ENCODE measurements around the gene IL31.

DNA sequence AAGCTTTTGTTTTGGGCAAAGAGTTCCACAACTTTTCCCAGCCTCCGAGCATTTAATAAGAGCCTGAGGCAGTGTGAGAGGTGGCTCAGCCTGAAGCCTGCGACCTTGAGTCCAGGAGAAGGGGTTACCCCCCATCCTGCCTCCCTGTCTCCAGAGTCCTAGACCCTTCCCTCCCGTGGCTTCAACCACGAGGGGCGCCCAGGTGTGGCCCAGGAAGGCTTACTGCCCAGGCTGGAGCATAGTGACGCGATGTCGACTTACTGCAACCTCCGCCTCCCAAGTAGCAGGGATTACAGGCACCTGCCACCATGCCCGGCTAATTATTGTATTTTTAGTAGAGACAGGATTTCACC lies 9.5 kb upstream of the IL31 start:
- TF ChIP-seq, protein P1, sequence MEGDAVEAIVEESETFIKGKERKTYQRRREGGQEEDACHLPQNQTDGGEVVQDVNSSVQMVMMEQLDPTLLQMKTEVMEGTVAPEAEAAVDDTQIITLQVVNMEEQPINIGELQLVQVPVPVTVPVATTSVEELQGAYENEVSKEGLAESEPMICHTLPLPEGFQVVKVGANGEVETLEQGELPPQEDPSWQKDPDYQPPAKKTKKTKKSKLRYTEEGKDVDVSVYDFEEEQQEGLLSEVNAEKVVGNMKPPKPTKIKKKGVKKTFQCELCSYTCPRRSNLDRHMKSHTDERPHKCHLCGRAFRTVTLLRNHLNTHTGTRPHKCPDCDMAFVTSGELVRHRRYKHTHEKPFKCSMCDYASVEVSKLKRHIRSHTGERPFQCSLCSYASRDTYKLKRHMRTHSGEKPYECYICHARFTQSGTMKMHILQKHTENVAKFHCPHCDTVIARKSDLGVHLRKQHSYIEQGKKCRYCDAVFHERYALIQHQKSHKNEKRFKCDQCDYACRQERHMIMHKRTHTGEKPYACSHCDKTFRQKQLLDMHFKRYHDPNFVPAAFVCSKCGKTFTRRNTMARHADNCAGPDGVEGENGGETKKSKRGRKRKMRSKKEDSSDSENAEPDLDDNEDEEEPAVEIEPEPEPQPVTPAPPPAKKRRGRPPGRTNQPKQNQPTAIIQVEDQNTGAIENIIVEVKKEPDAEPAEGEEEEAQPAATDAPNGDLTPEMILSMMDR (conservative IDR thresholded peaks at IDR 0.05; ENCODE audit: low read length), result no peak
- no peak for TF ChIP-seq EZH2phosphoT487 (IDR thresholded peaks at IDR 0.05; ENCODE audit: borderline replicate concordance)

Data from Loucy (cell line).